Measurements from ENCODE around the gene GRK3.

DNA sequence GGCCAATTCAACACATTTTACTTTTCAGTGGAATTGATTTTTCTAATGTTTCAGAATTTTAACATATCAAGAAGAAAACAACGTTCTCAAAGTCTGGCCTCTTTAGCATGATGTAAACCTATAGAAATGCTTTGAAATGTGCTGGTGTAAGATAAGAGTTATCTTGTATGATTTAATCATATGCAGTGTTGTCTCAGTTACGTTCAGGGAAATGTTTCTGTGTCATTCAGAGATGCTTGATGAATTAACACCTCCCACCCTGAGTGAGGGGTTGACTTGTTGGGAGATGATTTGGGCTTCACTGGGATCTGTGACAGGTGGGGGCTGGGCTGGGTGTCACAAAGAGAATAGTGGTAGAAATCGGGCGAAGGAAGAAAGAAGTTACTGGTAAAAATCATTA lies 161.8 kb downstream of the GRK3 start:
- TF ChIP-seq YY1 (IDR thresholded peaks at IDR 0.05; ENCODE audit: insufficient read depth, insufficient read length) (no peak), ZNF274 (IDR thresholded peaks at IDR 0.05; ENCODE audit: low read depth, low read length) (no peak), SUZ12 (IDR thresholded peaks at IDR 0.05; ENCODE audit: extremely low read depth, insufficient read depth, insufficient read length) (no peak)

Data from NT2/D1 (cell line).